Nephron progenitor cell (in vitro differentiated cells): ENCODE data around the gene GPSM1.

ENCODE experiments used
- DNase-seq: peaks from one replicate; pipeline ENCODE4 v3.0.0; 2021
- H3K27ac Mint-ChIP-seq: 2 replicates; pipeline ENCODE4 v1.8.0; 2021; ENCODE audit warnings: mild to moderate bottlenecking, moderate library complexity, mixed read lengths
- H3K27me3 Mint-ChIP-seq: 2 replicates; pipeline ENCODE4 v1.8.0; 2021; ENCODE audit warnings: mild to moderate bottlenecking, low read depth, mixed read lengths; ENCODE audit not compliant: poor library complexity
- H3K36me3 Mint-ChIP-seq: 2 replicates; pipeline ENCODE4 v1.8.0; 2021; ENCODE audit warnings: low read depth, mixed read lengths
- H3K4me1 Mint-ChIP-seq: 2 replicates; pipeline ENCODE4 v1.8.0; 2021; ENCODE audit warnings: mixed read lengths
- H3K4me3 Mint-ChIP-seq: 2 replicates; pipeline ENCODE4 v1.8.0; 2021; ENCODE audit warnings: mild to moderate bottlenecking, moderate library complexity, mixed read lengths
- H3K9me3 Mint-ChIP-seq: 2 replicates; pipeline ENCODE4 v1.8.0; 2021; ENCODE audit warnings: mild to moderate bottlenecking, moderate library complexity, mixed read lengths
- CTCF ChIP-seq: fragments of 200-600 bp; sonication (generic); IDR thresholded peaks from 2 replicates; pipeline ENCODE4 v1.5.0; 2021; ENCODE audit warnings: antibody characterized with exemption

The GPSM1 gene

GRCh38 chr9:136289651-136290507 is 37.5 kb upstream of the GPSM1 start:
- TF ChIP-seq CTCF: no peak
- Mint-ChIP-seq H3K36me3 (no peaks in the 10 kb centered on the region), H3K9me3 (no peaks in the 10 kb centered on the region), H3K4me3 (no peak overlapping the region), H3K4me1 (peaks cover 7% of the 10 kb centered on the region), H3K27me3 (peaks cover 26% of the 10 kb centered on the region), H3K27ac (no peak overlapping the region)
- DNase-seq: no peak

DNA sequence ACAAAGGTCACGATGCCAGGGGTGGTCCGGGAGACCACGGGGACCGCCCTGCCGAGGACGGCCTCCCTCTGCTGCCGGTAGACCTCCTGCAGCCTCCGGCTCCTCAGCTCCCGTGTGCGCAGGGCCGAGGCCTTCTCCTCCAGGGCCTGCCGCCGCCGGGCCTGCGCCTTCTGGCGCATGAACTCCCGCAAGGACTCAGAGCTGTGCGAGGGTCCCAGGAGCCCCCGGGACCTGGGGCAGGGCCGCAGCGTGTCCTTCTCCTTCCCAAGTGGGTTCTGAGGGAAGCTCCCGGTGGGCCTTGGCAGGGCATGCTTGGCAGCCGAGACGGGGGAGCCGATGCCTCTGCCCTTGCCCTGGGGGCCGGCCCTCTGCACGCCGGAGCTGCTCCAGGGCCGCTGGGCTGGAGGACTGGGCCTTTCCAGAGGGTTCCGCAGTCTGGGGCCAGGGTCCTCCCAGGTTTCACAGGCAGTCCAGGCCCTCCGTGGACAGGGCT is 36.8 kb upstream of the GPSM1 start:
- DNase-seq: no peak
- Mint-ChIP-seq H3K4me3 (no peak overlapping the region), H3K9me3 (no peaks in the 10 kb centered on the region), H3K4me1 (peaks cover 12% of the 10 kb centered on the region), H3K36me3 (no peaks in the 10 kb centered on the region), H3K27ac (no peak overlapping the region), H3K27me3 (peaks cover 26% of the 10 kb centered on the region)
- TF ChIP-seq CTCF: no peak

DNA sequence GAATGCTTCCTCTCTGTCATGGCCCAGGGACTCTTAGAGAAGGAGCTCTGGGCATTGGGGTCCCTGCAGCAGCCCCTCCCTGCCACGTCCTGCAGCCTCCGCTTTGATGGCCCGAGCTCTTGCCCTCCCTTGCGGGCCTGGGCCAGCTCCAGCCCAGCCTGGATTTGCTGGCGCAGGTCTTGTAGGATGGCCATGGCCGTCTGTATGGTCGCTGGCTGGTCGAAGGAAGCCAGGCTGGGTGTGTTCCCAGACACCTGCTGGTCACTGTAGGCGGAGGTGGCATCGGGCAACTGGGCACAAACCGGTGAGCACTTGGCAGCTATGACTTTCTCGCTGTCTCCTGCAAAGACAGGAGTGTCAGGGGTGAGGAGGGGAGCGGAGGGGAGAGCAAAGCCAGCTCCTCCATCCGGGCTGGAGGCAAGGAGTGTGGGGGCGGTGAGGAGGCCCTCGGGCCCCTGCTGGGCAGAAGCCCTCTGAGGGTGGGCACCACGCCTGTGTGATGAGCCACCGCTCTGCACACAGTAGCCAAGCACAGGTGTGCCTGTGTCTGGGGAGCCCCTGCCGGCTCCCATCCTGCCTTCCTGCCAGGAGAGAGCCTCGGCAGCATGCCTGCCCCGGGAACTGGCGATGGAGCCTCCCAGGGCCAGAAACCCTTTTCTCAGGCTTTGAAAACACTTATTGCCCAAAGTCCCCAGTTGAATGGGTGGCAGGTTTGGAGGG is 35.9 kb upstream of the GPSM1 start:
- no peak overlapping the region for H3K27ac Mint-ChIP-seq
- DNase-seq: no peak
- no peaks in the 10 kb centered on the region for H3K9me3 Mint-ChIP-seq
- TF ChIP-seq CTCF: no peak
- H3K27me3 Mint-ChIP-seq: peaks cover 26% of the 10 kb centered on the region
- no peaks in the 10 kb centered on the region for H3K36me3 Mint-ChIP-seq
- H3K4me1 Mint-ChIP-seq: peaks cover 18% of the 10 kb centered on the region
- H3K4me3 Mint-ChIP-seq: no peak overlapping the region

DNA sequence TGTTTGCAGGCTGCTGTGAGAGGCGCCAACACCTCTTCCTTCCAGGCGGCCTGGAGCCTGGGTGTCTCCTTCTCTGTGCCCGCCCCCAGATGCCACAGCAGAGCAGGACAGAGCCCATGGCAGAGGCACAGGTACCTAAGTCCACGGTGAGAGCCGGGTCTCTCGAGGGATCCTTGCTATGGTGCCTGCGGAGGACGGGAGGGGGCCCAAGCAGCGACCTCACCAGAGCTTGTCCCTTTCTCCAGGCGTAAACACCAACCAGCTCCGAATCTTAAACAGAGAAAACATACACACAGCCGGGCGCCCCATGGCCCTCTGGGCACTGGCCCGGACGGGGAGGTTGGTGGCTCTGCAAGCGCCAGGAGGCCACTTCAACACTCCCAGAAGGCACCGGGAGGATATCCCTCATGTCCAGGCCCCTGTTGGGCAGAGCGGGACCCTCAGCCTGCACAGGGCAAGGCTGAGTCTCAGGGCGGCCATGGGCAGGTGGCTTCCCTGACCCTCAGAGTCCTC is 35.3 kb upstream of the GPSM1 start:
- DNase-seq: no peak
- Mint-ChIP-seq H3K4me3 (no peak overlapping the region), H3K27me3 (peaks cover 26% of the 10 kb centered on the region), H3K36me3 (no peaks in the 10 kb centered on the region), H3K4me1 (peaks cover 18% of the 10 kb centered on the region), H3K27ac (no peak overlapping the region), H3K9me3 (no peaks in the 10 kb centered on the region)
- no peak for TF ChIP-seq CTCF

DNA sequence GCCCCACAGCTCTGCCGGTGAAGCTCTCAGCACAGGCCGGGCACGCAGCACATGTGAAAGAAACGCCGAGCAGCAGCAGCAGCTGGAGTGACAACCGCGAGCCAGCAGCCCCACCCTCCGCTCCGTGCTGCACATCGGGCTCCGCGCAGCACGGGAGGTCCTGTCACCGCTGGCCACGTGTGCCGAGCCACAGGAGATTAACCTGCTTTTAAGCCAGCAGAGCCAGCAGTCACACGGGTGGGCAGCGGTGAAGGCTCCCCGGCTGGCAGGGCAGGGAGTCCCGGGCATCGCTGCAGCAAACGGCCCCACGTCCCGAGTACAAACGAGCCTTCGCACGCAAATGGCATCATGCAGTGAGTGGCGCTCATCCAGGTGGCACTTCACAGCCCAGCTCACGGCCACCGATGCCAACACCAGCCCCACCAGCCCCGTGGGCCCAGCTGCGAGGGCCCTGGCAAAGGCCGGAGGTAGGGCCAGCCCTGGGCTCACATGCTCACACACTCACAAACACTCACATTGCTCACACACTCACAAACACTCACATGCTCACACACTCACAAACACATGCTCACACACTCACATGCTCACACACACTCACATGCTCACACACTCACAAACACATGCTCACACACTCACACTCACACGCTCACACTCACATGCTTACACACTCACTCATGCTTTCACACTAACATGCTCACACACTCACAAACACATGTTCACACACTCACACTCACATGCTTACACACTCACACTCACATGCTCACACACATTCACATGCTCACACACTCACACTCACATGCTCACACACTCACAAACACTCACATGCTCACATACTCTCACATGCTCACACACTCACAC is 34.5 kb upstream of the GPSM1 start:
- no peak for TF ChIP-seq CTCF
- Mint-ChIP-seq H3K4me1 (peaks cover 12% of the 10 kb centered on the region), H3K4me3 (no peak overlapping the region), H3K36me3 (no peaks in the 10 kb centered on the region), H3K27ac (no peak overlapping the region), H3K27me3 (peaks cover 25% of the 10 kb centered on the region), H3K9me3 (no peaks in the 10 kb centered on the region)
- no peak for DNase-seq
